ENCODE measurements around the gene FYCO1.

DNA sequence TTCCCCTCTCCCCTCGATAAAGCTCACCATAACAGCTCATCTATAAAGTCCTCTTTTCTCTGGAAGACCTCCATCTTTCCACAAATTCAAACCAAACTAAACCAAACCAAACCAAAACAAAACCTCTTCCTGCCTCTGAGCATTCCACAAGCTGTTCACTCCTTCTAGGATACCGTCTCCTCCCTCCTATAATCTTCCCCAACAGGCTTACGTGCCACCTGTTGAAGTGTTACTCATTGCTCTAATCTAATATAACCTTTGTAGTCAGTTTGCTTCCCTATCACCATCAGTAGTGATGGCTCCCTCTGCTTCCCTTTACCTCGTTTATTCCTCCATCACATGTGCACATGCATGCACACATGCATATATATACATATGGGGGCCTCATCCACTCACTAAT, 122.0 kb downstream of the FYCO1 start:
- TF ChIP-seq EZH2 (IDR thresholded peaks at IDR 0.05; ENCODE audit: insufficient read depth, poor library complexity, severe bottlenecking), result no peak
- no peak for TF ChIP-seq EZH2phosphoT487 (IDR thresholded peaks at IDR 0.05; ENCODE audit: insufficient read depth, low read depth)
